Erythroblast (primary cell): ENCODE data around the gene L1CAM.

Experiments
- DNase-seq, 2 experiments: peaks; one replicate each; lab custom pipeline; 2025; lab: John Stamatoyannopoulos, UW
- GATA1 ChIP-seq: IDR thresholded peaks from 2 replicates; pipeline ENCODE4 v1.6.1; 2011; ENCODE audit warnings: low read depth, mild to moderate bottlenecking, control low read depth, low read length, moderate library complexity
- POLR2A ChIP-seq: IDR thresholded peaks from 2 replicates; pipeline ENCODE4 v1.6.1; 2011; ENCODE audit warnings: mild to moderate bottlenecking, low read length

L1CAM gene

DNA sequence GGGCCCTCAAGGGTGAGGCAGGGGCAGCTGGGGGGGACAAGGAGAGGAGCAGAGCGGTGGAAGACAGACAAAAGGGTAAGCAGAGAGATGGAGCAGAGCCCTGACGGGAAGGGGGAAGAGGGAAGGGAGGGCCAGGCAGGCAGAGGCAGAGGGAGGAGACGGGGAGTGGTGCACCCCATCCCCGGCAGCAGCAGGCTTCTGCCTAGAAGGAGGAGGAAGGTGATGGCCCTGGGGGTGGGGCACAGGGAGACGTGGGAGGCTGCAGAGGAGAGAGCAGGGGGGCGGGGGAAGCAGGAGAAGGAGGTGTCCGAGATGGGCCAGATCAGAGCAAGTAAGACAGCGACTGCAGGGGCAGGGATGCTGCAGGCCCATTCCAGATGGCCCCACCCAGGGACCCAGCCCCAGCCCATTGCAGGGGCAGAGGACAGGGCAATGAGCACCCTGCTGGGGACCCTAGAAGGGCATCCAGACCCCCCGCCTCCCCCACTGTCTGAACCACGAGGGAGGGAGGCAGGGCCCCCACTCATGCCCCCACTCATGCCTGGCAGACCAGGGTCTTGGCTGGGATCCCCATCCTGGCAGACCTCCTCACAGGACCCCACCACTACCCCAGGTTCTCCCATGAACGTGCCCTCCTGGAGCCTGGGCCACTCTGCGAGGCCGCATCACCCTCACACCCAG lies 2.7 kb downstream of the L1CAM start:
- TF ChIP-seq POLR2A (no peak), GATA1 (no peak)
- no peak for DNase-seq

DNA sequence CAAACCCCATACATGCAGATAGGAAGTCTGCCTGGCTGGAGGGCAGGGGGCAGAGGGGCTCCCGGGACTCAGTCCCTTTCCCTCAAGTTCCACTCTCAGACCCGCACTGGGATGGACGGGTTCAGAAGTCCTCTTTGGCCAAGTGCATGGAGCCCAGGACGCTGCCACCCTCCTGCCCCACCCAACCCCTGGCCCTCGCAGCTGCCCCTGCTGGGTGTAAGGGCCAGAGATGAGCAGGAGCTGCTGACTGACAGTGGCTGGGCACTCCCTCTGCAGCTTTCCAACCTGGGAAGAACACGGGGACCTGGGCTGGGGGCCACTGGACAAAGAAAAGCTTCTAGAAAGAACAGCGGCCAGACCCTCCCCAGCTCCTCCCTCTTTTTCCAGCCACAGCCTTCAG lies 3.4 kb downstream of the L1CAM start:
- no peak for TF ChIP-seq GATA1
- TF ChIP-seq POLR2A = no peak
- DNase-seq = no peak

DNA sequence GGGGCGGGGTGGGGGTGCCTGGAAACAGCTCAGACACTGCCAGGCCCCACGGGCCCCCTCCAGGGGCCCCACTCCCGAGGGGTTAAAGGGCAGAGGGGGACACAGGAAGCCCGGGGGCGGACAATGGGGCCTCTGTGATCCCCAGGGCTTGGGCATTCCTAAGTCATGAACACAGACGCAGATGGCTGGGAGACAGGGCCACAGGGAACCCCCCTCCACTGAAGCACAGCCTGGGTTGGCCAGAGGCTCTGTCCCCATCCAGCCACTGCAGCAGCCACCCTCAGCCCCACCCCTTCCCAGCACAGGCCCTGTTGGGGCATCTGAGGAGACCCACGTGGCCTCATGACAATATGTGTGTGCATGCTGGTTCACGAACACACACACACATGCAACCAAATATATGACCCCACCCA lies 3.9 kb downstream of the L1CAM start:
- DNase-seq = no peak
- TF ChIP-seq GATA1 (no peak), POLR2A (no peak)

DNA sequence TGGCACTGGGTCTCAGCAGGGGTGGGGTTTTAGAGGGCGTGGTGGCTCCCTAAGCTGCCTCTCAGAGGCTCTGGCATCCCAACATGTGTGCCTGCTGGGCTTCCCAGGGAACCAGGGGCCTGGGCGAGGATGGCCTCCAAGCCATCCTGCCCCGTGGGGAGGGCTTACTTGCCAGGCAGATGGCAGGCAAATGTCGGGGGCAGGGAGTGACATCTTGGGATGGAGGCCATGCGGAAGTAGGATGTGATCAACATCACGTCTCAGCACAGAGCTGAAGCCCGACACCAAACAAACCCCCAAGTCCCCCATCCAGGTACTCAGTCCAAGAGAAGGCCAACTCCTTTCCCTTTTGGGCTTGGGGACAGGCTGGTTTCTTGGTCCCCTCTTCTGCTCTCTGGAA lies 4.7 kb downstream of the L1CAM start:
- TF ChIP-seq GATA1 (no peak), POLR2A (no peak)
- no peak for DNase-seq

DNA sequence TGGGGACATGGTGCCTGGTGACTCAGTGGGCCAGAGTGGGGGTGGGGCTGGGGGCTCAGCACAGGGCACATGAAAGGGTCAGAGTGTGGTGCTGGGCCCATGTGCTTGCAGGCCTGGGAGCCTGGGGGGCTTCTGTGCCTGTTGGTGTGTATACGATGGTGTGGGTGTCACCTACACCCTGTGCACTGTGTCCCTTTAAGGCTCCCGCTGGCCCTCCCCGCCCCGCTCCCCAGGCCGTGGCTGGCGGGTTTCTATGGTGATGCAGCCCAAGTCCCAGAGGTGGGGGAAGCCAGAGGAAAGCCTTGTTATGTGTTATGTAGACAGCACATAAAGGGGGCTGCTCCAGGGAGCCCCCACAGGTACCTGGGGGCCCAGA lies 5.5 kb downstream of the L1CAM start:
- TF ChIP-seq POLR2A (no peak), GATA1 (no peak)
- no peak for DNase-seq

DNA sequence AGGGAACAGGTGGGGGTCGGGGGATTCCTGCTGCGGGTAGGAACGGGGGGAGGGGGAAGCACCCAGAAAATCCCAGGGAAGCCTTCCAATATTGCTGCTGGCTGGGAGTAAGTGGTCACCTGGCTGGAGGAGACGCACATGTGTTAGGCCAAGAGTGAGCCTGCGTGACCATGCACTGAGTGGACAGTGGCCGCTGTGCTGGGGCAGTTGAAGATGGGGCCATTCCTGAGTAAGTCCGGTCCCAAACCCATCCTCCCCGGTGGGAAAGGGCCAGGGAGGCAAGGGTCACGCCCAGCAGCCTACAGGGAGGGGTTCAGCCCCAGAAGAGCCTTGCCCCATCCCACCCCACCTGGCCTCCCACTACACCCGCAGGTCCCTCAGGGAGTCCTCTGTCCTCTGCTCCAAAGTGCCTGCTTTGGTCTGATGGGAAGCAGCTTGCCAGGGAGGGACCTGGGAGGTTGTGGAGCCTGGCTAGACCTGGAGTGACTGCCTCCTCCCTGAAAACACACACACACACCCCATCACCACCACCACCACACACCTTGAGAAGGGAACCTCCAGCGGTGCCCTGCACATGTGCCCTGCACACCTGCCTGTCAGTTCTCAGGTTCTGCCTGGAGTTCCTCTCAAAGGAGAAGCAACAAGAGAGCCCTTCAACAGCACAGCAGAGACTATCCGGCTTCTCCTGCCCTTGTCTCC lies 6.1 kb downstream of the L1CAM start:
- no peak for TF ChIP-seq GATA1
- no peak for TF ChIP-seq POLR2A
- no peak for DNase-seq

DNA sequence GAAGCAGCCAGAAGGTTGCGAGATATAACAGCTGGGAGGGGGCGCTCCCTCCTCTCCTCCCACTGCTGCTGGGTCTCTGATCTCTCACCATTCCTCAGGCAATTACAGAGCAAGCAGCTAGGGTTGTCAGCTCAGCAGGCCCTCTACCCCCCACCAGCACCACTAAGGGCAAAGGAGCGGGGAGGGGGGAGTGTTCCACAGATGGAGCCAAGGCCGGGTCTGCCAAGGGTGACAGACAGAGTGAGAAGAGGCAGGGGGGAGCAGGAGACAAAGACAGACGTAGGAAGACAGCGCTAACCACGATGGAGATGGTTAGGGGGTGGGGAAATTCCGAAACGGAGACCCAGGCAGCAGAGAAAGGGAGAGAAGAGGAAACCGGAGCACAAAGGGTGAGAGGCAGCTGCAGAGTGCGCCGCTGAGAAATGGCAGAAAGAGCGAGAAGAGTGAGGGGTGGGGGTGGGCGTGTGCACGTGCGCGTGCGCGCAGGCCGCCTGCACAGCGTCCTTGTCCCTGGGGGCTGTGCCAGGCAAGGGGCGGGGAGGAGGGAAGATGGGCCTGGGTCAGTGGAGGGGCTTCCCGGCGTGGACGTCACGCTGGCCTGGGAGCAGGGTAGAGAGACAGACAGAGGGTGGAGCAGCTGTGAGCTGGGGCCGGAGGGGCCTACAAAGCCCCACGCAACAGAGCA lies 6.9 kb downstream of the L1CAM start:
- TF ChIP-seq GATA1 (no peak), POLR2A (no peak)
- DNase-seq = no peak

DNA sequence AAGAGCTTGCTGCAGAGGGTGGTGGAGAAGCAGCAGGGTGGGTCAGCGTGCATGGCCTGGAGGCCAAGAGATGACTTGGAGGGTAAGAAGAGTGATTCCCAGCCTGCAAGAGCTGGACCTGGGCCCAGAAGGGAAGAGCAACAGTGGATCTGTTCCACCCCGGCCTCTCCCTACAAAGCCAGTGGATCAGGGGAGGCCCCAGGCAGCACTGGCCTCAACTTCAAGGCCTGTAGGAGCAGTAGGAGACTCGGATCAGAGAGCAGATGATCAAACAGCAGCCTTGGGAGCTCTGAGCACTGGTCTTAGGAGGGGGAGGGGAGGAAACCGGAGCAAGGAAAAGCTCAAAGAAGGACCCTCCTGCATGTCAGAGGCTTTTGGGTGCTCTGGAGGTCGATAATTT lies 7.6 kb downstream of the L1CAM start:
- TF ChIP-seq POLR2A (no peak), GATA1 (no peak)
- DNase-seq = no peak

DNA sequence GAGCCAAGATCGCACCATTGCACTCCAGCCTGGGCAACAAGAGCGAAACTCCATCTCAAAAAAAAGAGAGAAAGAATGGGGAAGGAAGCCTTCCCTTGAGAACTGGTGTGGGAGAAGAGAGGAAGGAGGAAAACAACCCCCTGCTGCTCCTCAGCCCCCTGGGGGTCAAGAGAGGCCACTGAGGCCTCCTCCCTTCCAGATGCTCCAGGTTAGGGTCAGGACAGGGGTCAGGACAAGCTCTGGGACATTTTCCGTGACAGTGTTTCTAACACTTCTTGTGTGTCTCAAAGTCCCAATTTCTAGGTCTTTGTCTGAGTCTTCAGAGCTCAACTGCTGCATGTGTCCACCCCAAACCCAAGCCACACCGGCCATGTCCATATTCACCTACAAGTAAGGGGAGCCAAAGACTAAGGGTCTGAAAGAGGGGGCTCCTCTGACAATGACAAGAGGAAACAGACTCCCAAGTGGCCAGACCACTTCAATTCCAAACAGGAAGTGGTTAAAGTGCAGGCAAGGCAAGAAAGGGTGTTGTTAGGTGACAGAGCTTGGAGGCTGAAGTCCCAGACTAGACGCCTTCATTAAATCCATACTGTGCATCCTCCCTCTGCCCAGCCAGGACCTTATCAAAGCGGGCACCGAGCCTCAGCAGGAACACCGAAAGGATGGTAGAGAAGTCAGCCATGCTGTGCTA lies 8.3 kb downstream of the L1CAM start:
- no peak for TF ChIP-seq GATA1
- TF ChIP-seq POLR2A = no peak
- DNase-seq = no peak

DNA sequence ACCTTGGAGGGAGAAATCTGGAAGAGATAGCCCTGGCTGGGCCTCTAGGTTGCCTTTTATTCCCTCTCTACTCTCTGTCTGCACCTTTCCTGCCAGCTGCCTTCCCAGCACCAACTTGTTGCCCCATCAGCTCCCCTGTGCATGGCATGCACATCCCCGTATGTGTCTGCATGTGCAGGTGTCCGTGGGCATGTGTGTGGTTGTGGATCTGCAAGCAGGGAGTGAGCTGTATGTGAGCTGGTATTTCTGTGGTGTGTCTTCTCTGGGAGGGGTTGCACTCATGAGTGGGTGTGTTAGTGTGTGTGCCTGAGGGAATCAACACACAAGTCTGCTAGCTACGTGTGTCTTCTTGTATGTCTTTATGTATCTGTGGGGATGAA lies 9.9 kb downstream of the L1CAM start:
- no peak for DNase-seq
- no peak for TF ChIP-seq POLR2A
- TF ChIP-seq GATA1 = no peak

DNA sequence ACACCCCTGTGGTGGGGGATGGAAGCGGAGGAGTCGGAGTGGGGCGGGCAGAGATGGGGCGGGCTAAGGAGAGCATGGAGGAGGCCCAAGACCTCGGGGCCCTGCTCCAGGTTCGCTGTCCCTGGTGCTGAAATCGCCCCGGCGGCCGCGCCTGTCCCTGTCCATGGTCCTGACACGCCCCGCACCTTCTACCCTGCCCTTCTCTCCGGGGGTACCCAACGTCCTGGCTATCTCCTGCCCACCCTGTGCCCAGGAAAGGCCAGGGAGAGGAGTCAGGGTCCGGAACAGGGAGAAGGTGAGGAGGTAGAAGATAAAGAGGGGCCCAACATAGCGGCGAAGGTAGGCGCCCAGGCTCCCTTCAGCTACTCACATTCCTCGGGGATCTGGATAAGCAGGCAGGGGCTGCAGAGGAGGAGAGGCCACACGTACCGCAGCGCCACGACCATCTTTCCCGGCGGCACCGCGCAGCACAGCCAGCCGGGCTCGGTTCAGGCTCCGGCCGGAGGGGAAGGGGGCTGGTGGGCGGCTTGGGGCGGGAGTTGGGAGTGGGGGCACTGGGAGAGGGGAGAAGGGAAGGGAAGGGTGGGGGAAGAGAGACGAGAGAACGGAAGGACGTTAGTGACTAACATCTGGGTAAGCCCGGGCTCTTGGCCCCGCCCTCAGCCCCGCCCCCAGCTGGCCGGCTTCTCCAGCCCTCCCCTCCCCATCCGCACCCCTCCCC lies 10.4 kb downstream of the L1CAM start:
- DNase-seq = peak; percentile 52 to 71
- TF ChIP-seq GATA1 (no peak), POLR2A (no peak)

DNA sequence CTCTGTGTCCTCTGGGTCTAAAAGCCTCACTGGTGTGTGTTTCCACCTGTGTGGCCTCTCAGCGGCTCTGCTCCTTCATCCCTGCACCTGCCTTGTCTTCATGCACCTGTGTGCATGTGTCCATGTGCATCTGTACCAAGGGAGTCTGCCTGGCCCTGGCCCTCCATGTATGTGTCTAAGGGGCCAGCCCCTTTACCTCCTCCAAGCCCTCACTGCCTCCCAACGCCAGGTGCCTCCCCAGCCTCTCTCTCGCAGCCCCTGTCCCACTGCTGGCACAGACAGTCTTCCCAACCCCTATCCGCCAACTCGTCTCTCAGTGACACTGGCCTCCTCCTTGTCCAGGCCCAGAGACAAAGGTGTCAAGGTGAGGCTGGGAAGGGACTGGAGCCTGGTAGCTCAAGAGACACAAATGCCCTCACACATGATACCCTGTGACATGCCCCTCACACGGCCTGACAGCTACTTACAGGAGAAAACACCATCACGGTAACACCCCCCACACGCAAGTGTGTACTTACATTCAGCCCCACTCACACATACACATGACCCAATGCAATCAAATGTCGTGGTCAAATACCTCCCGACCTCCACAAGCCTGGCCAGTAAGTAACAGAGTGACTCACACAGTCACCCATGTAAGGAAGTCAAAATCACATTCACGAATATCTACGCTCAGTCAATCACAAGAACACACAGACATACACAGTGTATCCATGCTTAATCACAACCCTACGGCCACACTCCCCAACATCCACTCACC lies 11.4 kb downstream of the L1CAM start:
- TF ChIP-seq POLR2A (no peak), GATA1 (no peak)
- DNase-seq = peak in 1 of 2 experiments; percentile 6

DNA sequence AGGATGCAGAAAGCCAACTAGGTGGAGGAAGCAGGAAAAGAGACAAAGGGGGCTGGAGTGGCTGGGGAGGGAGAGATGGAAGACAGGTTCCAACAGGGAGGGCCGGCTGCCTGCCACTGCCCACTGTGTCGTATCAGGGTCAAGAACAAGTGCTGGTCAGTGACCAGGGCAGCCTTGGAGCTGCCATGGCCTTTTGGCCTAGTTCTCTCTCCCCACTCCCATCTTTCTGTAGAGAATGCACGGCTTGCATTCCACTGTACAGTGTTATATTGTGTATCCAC lies 11.9 kb downstream of the L1CAM start:
- no peak for DNase-seq
- TF ChIP-seq GATA1 (no peak), POLR2A (no peak)
